ENCODE results near the gene CACNB4. TPM values are rescaled to one million over a fixed set of nuclear protein-coding genes. Genes with fewer than 3 reads are reported as not detected.

CACNB4 gene
- total RNA-seq, 1 experiment from 2014 or later, result 1.7 TPM

GRCh38 chr2:151872463-151872862, 226.4 kb downstream of the CACNB4 start:
- DNase-seq (ENCODE audit: low read depth, low spot score), result no peak
- Histone ChIP-seq H3K4me1 (ENCODE audit: control insufficient read depth, insufficient read depth, low read length) (no peaks in the 10 kb centered on the region), H3K9me3 (ENCODE audit: control insufficient read depth, insufficient read depth, low read depth, low read length) (no peaks in the 10 kb centered on the region), H3K27me3 (ENCODE audit: control insufficient read depth, insufficient read depth, low read length) (no peaks in the 10 kb centered on the region; the same call in none of the 2 replicates), H3K36me3 (ENCODE audit: control insufficient read depth, insufficient read depth, low read length) (no peaks in the 10 kb centered on the region; the same call in 1 of the 2 replicates), H3K27ac (ENCODE audit: low read length) (no peak overlapping the region), H3K4me3 (ENCODE audit: low read depth in 2 of 2, low read length in 2 of 2) (no peak overlapping the region)
- TF ChIP-seq POLR2AphosphoS5 (IDR thresholded peaks at IDR 0.05; ENCODE audit: low read depth, low read length), result no peak
- no peak for TF ChIP-seq REST (IDR thresholded peaks at IDR 0.05; ENCODE audit: insufficient read depth in 1 of 2, low read depth in 2 of 2, low read length in 1 of 2)
- no peak for TF ChIP-seq TCF7L2 (IDR thresholded peaks at IDR 0.05; ENCODE audit: low read depth, low read length)
- TF ChIP-seq CTCF (IDR thresholded peaks at IDR 0.05), result no peak
- no peak for TF ChIP-seq SIN3A (IDR thresholded peaks at IDR 0.05; ENCODE audit: borderline replicate concordance, insufficient read depth, low read depth, low read length)
- POLR2A ChIA-PET, result no interaction called here
- in situ Hi-C loops (cut with HindIII; ENCODE audit: low pct_unique_long_range_greater_than_20kb, low sequenced_read_pairs), result no loop called here
- no peak for ATAC-seq
- CTCF ChIA-PET, result no interaction called here
- intact Hi-C loops (cut with micrococcal nuclease; ENCODE audit: unreplicated experiment), result no loop called here
- BruUV-seq (replicated peaks), result no TSS peak

DNA sequence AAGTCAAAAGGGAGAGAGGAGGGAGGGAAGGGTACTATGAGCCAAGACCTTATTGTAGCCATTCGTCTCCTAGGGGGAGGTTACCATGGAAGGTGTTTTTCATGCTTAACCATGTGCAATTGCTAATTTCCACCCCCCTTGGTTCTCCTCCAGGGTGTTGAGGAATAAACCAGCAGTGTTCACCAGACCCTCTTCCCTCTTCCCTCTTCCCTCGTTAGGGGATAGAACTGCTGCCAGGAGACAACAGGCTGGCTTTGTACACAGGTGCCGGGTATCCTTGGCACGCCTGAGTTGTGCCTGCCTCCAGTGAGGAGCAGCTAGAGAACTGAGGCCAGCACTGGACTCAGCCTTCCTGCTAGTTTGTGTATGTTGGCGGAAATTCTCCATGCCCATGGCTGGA, 229.6 kb downstream of the CACNB4 start:
- H3K9me3 ChIP-seq (ENCODE audit: control insufficient read depth, insufficient read depth, low read depth, low read length), result no peaks in the 10 kb centered on the region
- H3K36me3 ChIP-seq (ENCODE audit: control insufficient read depth, insufficient read depth, low read length), result no peaks in the 10 kb centered on the region; the same call in 1 of the 2 replicates
- BruUV-seq (replicated peaks), result no TSS peak
- POLR2A ChIA-PET, result no interaction called here
- in situ Hi-C loops (cut with HindIII; ENCODE audit: low pct_unique_long_range_greater_than_20kb, low sequenced_read_pairs), result no loop called here
- no peak overlapping the region for H3K27ac ChIP-seq (ENCODE audit: low read length)
- TF ChIP-seq REST (IDR thresholded peaks at IDR 0.05; ENCODE audit: insufficient read depth in 1 of 2, low read depth in 2 of 2, low read length in 1 of 2), result no peak
- TF ChIP-seq TCF7L2 (IDR thresholded peaks at IDR 0.05; ENCODE audit: low read depth, low read length), result no peak
- no peak for TF ChIP-seq CTCF (IDR thresholded peaks at IDR 0.05)
- no peak for TF ChIP-seq SIN3A (IDR thresholded peaks at IDR 0.05; ENCODE audit: borderline replicate concordance, insufficient read depth, low read depth, low read length)
- no peak for TF ChIP-seq POLR2AphosphoS5 (IDR thresholded peaks at IDR 0.05; ENCODE audit: low read depth, low read length)
- no peaks in the 10 kb centered on the region; the same call in none of the 2 replicates for H3K27me3 ChIP-seq (ENCODE audit: control insufficient read depth, insufficient read depth, low read length)
- intact Hi-C loops (cut with micrococcal nuclease; ENCODE audit: unreplicated experiment), result no loop called here
- ATAC-seq, result no peak
- H3K4me1 ChIP-seq (ENCODE audit: control insufficient read depth, insufficient read depth, low read length), result no peaks in the 10 kb centered on the region
- no peak for DNase-seq (ENCODE audit: low read depth, low spot score)
- CTCF ChIA-PET, result no interaction called here
- no peak overlapping the region for H3K4me3 ChIP-seq (ENCODE audit: low read depth in 2 of 2, low read length in 2 of 2)

Measured in Panc1 (cell line).